Liver (tissue), 9 donors: ENCODE data around the gene SPATS2. TPM values are rescaled to one million over a fixed set of nuclear protein-coding genes. Genes with fewer than 3 reads are reported as not detected.

Experiments
- DNase-seq: peaks from one replicate; pipeline ENCODE4 v3.0.0-alpha.2; 2017; ENCODE audit warnings: low spot score
- H3K27ac ChIP-seq, 2 donors: one replicate each; pipeline ENCODE4 v1.7.0; 2013; ENCODE audit warnings: inconsistent platforms in 2 of 2, low read length in 2 of 2, control low read depth in 1 of 2, low read depth in 1 of 2, mild to moderate bottlenecking in 1 of 2
- H3K27me3 ChIP-seq, 4 donors: one replicate each; pipeline versions ENCODE4 v1.6.1 to v1.7.0; 2013; ENCODE audit warnings: low read length in 3 of 4, inconsistent platforms in 1 of 4, mild to moderate bottlenecking in 1 of 4, moderate library complexity in 1 of 4; ENCODE audit not compliant: control insufficient read depth in 4 of 4, insufficient read depth in 4 of 4
- H3K36me3 ChIP-seq, 4 donors: one replicate each; pipeline versions ENCODE4 v1.6.1 to v1.7.0; 2013; ENCODE audit warnings: low read length in 3 of 4, mild to moderate bottlenecking in 3 of 4, low read depth in 1 of 4, moderate library complexity in 1 of 4; ENCODE audit not compliant: control insufficient read depth in 4 of 4, insufficient read depth in 3 of 4
- H3K4me1 ChIP-seq, 4 donors: one replicate each; pipeline versions ENCODE4 v1.6.1 to v1.7.0; 2013; ENCODE audit warnings: low read length in 3 of 4, mild to moderate bottlenecking in 3 of 4, moderate library complexity in 1 of 4; ENCODE audit not compliant: control insufficient read depth in 4 of 4, insufficient read depth in 4 of 4
- H3K4me3 ChIP-seq, 3 donors: one replicate each; pipeline versions ENCODE4 v1.6.1 to v1.7.0; 2013; ENCODE audit warnings: low read length in 3 of 3, control low read depth in 1 of 3, low read depth in 1 of 3, mild to moderate bottlenecking in 1 of 3
- H3K9ac ChIP-seq, 2 donors: one replicate each; pipeline ENCODE4 v1.7.0; 2013; ENCODE audit warnings: low read length in 2 of 2, mild to moderate bottlenecking in 2 of 2, moderate library complexity in 2 of 2, control low read depth in 1 of 2, low read depth in 1 of 2
- H3K9me3 ChIP-seq, 4 donors: one replicate each; pipeline versions ENCODE4 v1.6.1 to v1.7.0; 2013; ENCODE audit warnings: low read length in 3 of 4; ENCODE audit not compliant: control insufficient read depth in 4 of 4
- ATF3 ChIP-seq: IDR thresholded peaks from 2 replicates; pipeline ENCODE4 v1.6.1; 2016; ENCODE audit warnings: antibody characterized with exemption
- FOXA1 ChIP-seq: IDR thresholded peaks from 2 replicates; pipeline ENCODE4 v1.6.1; 2016; ENCODE audit warnings: antibody characterized with exemption
- FOXA2 ChIP-seq: IDR thresholded peaks from 2 replicates; pipeline ENCODE4 v1.6.1; 2016; ENCODE audit warnings: antibody characterized with exemption
- GABPA ChIP-seq, 2 donors: IDR thresholded peaks in 1 of 2; conservative IDR thresholded peaks in 1 of 2; 2 replicates each; pipeline ENCODE4 v1.6.1; 2016; ENCODE audit warnings: antibody characterized with exemption in 2 of 2, mild to moderate bottlenecking in 1 of 2, moderate library complexity in 1 of 2
- HNF4A ChIP-seq, 2 donors: conservative IDR thresholded peaks; 2 replicates each; pipeline ENCODE4 v1.6.1; 2016; ENCODE audit warnings: antibody characterized with exemption in 2 of 2, mild to moderate bottlenecking in 2 of 2
- HNF4G ChIP-seq: IDR thresholded peaks from 2 replicates; pipeline ENCODE4 v1.6.1; 2016; ENCODE audit warnings: antibody characterized with exemption
- JUND ChIP-seq, 2 donors: IDR thresholded peaks; 2 replicates each; pipeline ENCODE4 v1.6.1; 2016; ENCODE audit warnings: antibody characterized with exemption in 2 of 2
- NR2F2 ChIP-seq: IDR thresholded peaks from 2 replicates; pipeline ENCODE4 v1.6.1; 2016; ENCODE audit warnings: antibody characterized with exemption
- RAD21 ChIP-seq, 2 donors: IDR thresholded peaks; 2 replicates each; pipeline ENCODE4 v1.6.1; 2016; ENCODE audit warnings: antibody characterized with exemption in 2 of 2, mild to moderate bottlenecking in 2 of 2
- RXRA ChIP-seq, 2 donors: IDR thresholded peaks; 2 replicates each; pipeline ENCODE4 v1.6.1; 2017 to 2018; ENCODE audit warnings: antibody characterized with exemption in 2 of 2, mild to moderate bottlenecking in 1 of 2
- SP1 ChIP-seq: IDR thresholded peaks from 2 replicates; pipeline ENCODE4 v1.6.1; 2018; ENCODE audit warnings: antibody characterized with exemption, mild to moderate bottlenecking
- TAF1 ChIP-seq: conservative IDR thresholded peaks from 2 replicates; pipeline ENCODE4 v1.6.1; 2016; ENCODE audit warnings: antibody characterized with exemption, mild to moderate bottlenecking
- YY1 ChIP-seq: IDR thresholded peaks from 2 replicates; pipeline ENCODE4 v1.6.1; 2016; ENCODE audit warnings: antibody characterized with exemption, mild to moderate bottlenecking
- ZBTB33 ChIP-seq: IDR thresholded peaks from 2 replicates; pipeline ENCODE4 v1.6.1; 2016; ENCODE audit warnings: antibody characterized with exemption
- WGBS: extraction: QIAGEN DNeasy Blood & Tissue Kit; methylation state at CpG from one replicate; pipeline ENCODE4 v1.1.7; 2013; 5-methylcytosine and 5-hydroxymethylcytosine counted together
- polyA plus RNA-seq, 2 donors: library from polyadenylated mRNA; stranded (reverse) in 1 of 2; unstranded in 1 of 2; fragments of 200-250 nt in 1 of 2; fragments of >200 nt in 1 of 2; fragmentation: Nextera tagmentation in 1 of 2; extraction: Ambion mirVana in 1 of 2; gene quantifications; one replicate each; pipeline versions ENCODE4 v1.2.1 to v1.2.3, GENCODE V29; 2013 to 2015
- total RNA-seq, 2 donors: library from RNA; depleted of rRNA; stranded (reverse); fragments of >200 nt; gene quantifications; one replicate each; pipeline ENCODE4 v1.2.3, GENCODE V29; 2014
- TF ChIP-seq, protein P1 (sequence below): IDR thresholded peaks from 2 replicates; pipeline ENCODE4 v1.6.1; 2016; ENCODE audit warnings: antibody characterized with exemption
- TF ChIP-seq, protein P2 (sequence below): fragments of 150-350 bp; IDR thresholded peaks from 2 replicates; pipeline ENCODE4 v1.5.1; 2017; ENCODE audit warnings: improper control_type of control experiment, low read depth, low read length; ENCODE audit not compliant: missing input control
- TF ChIP-seq, protein P3 (sequence below): IDR thresholded peaks from 2 replicates; pipeline ENCODE4 v1.6.1; 2016; ENCODE audit warnings: antibody characterized with exemption, mild to moderate bottlenecking
- donor health status: healthy.
- donor health status: healthy.
- donor health status: healthy.
- donor health status: healthy.
- donor health status: healthy.

The SPATS2 gene
- total and polyA plus RNA-seq, 4 donors, result 2.4 to 5.2 (median 4.5) TPM

- H3K4me1 ChIP-seq, result peaks cover 2 to 14% (median 10%) of the 10 kb centered on the region in 4 donors
- TF ChIP-seq NR2F2 (no peak), ATF3 (no peak), HNF4A (conservative IDR thresholded peaks at IDR 0.05) (no peak), FOXA2 (no peak), JUND (IDR thresholded peaks at IDR 0.05) (no peak), RAD21 (IDR thresholded peaks at IDR 0.05) (no peak), FOXA1 (no peak), SP1 (no peak), YY1 (no peak), ZBTB33 (no peak), RXRA (IDR thresholded peaks at IDR 0.05) (no peak), HNF4G (no peak)
- TF ChIP-seq, protein P1, sequence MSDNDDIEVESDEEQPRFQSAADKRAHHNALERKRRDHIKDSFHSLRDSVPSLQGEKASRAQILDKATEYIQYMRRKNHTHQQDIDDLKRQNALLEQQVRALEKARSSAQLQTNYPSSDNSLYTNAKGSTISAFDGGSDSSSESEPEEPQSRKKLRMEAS, result no peak
- TF ChIP-seq, protein P2, sequence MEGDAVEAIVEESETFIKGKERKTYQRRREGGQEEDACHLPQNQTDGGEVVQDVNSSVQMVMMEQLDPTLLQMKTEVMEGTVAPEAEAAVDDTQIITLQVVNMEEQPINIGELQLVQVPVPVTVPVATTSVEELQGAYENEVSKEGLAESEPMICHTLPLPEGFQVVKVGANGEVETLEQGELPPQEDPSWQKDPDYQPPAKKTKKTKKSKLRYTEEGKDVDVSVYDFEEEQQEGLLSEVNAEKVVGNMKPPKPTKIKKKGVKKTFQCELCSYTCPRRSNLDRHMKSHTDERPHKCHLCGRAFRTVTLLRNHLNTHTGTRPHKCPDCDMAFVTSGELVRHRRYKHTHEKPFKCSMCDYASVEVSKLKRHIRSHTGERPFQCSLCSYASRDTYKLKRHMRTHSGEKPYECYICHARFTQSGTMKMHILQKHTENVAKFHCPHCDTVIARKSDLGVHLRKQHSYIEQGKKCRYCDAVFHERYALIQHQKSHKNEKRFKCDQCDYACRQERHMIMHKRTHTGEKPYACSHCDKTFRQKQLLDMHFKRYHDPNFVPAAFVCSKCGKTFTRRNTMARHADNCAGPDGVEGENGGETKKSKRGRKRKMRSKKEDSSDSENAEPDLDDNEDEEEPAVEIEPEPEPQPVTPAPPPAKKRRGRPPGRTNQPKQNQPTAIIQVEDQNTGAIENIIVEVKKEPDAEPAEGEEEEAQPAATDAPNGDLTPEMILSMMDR, result no peak
- TF ChIP-seq, protein P3, sequence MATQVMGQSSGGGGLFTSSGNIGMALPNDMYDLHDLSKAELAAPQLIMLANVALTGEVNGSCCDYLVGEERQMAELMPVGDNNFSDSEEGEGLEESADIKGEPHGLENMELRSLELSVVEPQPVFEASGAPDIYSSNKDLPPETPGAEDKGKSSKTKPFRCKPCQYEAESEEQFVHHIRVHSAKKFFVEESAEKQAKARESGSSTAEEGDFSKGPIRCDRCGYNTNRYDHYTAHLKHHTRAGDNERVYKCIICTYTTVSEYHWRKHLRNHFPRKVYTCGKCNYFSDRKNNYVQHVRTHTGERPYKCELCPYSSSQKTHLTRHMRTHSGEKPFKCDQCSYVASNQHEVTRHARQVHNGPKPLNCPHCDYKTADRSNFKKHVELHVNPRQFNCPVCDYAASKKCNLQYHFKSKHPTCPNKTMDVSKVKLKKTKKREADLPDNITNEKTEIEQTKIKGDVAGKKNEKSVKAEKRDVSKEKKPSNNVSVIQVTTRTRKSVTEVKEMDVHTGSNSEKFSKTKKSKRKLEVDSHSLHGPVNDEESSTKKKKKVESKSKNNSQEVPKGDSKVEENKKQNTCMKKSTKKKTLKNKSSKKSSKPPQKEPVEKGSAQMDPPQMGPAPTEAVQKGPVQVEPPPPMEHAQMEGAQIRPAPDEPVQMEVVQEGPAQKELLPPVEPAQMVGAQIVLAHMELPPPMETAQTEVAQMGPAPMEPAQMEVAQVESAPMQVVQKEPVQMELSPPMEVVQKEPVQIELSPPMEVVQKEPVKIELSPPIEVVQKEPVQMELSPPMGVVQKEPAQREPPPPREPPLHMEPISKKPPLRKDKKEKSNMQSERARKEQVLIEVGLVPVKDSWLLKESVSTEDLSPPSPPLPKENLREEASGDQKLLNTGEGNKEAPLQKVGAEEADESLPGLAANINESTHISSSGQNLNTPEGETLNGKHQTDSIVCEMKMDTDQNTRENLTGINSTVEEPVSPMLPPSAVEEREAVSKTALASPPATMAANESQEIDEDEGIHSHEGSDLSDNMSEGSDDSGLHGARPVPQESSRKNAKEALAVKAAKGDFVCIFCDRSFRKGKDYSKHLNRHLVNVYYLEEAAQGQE, result no peak
- no peak overlapping the region for H3K27ac ChIP-seq
- 97% methylated on average over 6 of the region's 6 CpGs for WGBS
- no peak for DNase-seq
- no peak overlapping the region for H3K4me3 ChIP-seq
- no peaks in the 10 kb centered on the region for H3K36me3 ChIP-seq
- no peak overlapping the region for H3K9ac ChIP-seq
- no peaks in the 10 kb centered on the region for H3K9me3 ChIP-seq
- no peaks in the 10 kb centered on the region for H3K27me3 ChIP-seq
These were observed 41.7 kb upstream of the SPATS2 start for GRCh38 chr12:49325606-49326005.

DNA sequence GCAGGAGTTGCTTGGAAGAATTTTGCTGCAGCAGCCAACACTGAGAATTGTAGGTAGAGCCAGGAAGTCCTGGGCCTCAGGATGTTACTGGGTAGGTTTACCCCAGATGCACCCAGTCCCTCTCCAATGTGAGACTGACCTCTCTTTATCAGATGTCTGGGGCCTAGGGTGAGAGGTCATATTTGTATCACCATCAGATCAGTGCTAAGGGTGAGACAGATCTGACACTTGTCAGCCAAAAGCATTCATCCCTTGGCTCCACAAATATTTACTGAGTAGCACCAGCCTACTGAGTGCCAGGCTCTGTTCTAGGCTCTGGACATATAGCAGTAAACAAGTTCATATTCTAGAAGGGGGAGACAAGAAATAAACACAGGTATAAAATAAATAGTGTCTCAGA is 39.9 kb upstream of the SPATS2 start:
- H3K27ac ChIP-seq, result no peak overlapping the region
- H3K9me3 ChIP-seq, result no peaks in the 10 kb centered on the region
- H3K27me3 ChIP-seq, result no peaks in the 10 kb centered on the region
- H3K4me3 ChIP-seq, result no peak overlapping the region
- TF ChIP-seq ATF3 (no peak), RAD21 (IDR thresholded peaks at IDR 0.05) (no peak), TAF1 (no peak), HNF4A (conservative IDR thresholded peaks at IDR 0.05) (no peak), FOXA2 (no peak), YY1 (no peak), JUND (IDR thresholded peaks at IDR 0.05) (no peak), SP1 (no peak), FOXA1 (no peak), GABPA (IDR thresholded peaks at IDR 0.05 in 1 of 2, conservative IDR thresholded peaks at IDR 0.05 in 1 of 2) (no peak), RXRA (IDR thresholded peaks at IDR 0.05) (no peak), NR2F2 (no peak)
- TF ChIP-seq, protein P1, result no peak
- TF ChIP-seq, protein P3, result no peak
- TF ChIP-seq, protein P2, result no peak
- peaks cover 2 to 17% (median 10%) of the 10 kb centered on the region in 4 donors for H3K4me1 ChIP-seq
- no peaks in the 10 kb centered on the region for H3K36me3 ChIP-seq
- no peak overlapping the region for H3K9ac ChIP-seq
- DNase-seq, result no peak
